K562 (cell line): Measurements from ENCODE around the gene VGF. TPM values are rescaled to one million over a fixed set of nuclear protein-coding genes. Genes with fewer than 3 reads are reported as not detected.

ENCODE experiments used
- DIDO1 ChIP-seq: fragments of 450-650 bp; IDR thresholded peaks from 2 replicates; pipeline ENCODE4 v1.6.1; 2016; ENCODE audit warnings: low read depth, missing biosample characterization, missing genetic modification characterization
- DPF2 ChIP-seq: fragments of 450-650 bp; IDR thresholded peaks from 2 replicates; pipeline ENCODE4 v1.6.1; 2016
- ERF ChIP-seq: fragments of 450-650 bp; formaldehyde crosslinking; IDR thresholded peaks from 2 replicates; pipeline ENCODE4 v1.4.0; 2020; ENCODE audit warnings: mild to moderate bottlenecking, mixed read lengths
- ESRRA ChIP-seq: fragments of 450-650 bp; IDR thresholded peaks from 2 replicates; pipeline ENCODE4 v1.6.1; 2014; ENCODE audit warnings: low read depth, mild to moderate bottlenecking, moderate library complexity, borderline replicate concordance
- ESRRB ChIP-seq: fragments of 250-450 bp; sonication (Bioruptor Pico); IDR thresholded peaks from 2 replicates; pipeline ENCODE4 v1.5.0; 2020; ENCODE audit warnings: mild to moderate bottlenecking, moderate library complexity, borderline replicate concordance
- GTF2E2 ChIP-seq: fragments of 200-800 bp; sonication (Bioruptor generic); IDR thresholded peaks from 2 replicates; pipeline ENCODE4 v1.6.1; 2016; ENCODE audit warnings: missing genetic modification characterization, missing compliant biosample characterization
- HMG20A ChIP-seq: fragments of 450-650 bp; formaldehyde crosslinking; conservative IDR thresholded peaks from 2 replicates; pipeline ENCODE4 v1.4.0; 2020; ENCODE audit warnings: mild to moderate bottlenecking, mixed read lengths
- HOXB6 ChIP-seq: fragments of 250-450 bp; sonication (Bioruptor Pico); IDR thresholded peaks from 2 replicates; pipeline ENCODE4 v1.5.1; 2022; ENCODE audit warnings: mild to moderate bottlenecking, borderline replicate concordance
- ILK ChIP-seq: fragments of 450-650 bp; IDR thresholded peaks from 2 replicates; pipeline ENCODE4 v1.6.1; 2016; ENCODE audit warnings: missing genetic modification characterization, low read depth, mild to moderate bottlenecking, missing compliant biosample characterization, moderate library complexity, borderline replicate concordance
- MBD1 ChIP-seq: fragments of 250-450 bp; sonication (Bioruptor Pico); IDR thresholded peaks from 2 replicates; pipeline ENCODE4 v1.8.0; 2022; ENCODE audit warnings: inconsistent platforms
- NCOR1 ChIP-seq: fragments of 450-650 bp; IDR thresholded peaks from 2 replicates; pipeline ENCODE4 v1.6.1; 2016; ENCODE audit warnings: mild to moderate bottlenecking, moderate library complexity
- NONO ChIP-seq, 2 experiments: fragments of 200-400 bp in 1 of 2; fragments of 450-650 bp in 1 of 2; formaldehyde crosslinking in 1 of 2; IDR thresholded peaks; 2 replicates each; pipeline ENCODE4 v1.6.1; 2017; ENCODE audit warnings: low read depth in 2 of 2, mild to moderate bottlenecking in 2 of 2, moderate library complexity in 2 of 2, low read length in 1 of 2
- NR2F6 ChIP-seq: fragments of 450-650 bp; formaldehyde crosslinking; IDR thresholded peaks from 2 replicates; pipeline ENCODE4 v1.4.0; 2020; ENCODE audit warnings: mild to moderate bottlenecking
- ZFPM2 ChIP-seq: fragments of 250-450 bp; sonication (Bioruptor Pico); IDR thresholded peaks from 2 replicates; pipeline ENCODE4 v1.5.1; 2022; ENCODE audit warnings: mild to moderate bottlenecking
- ZNF124 ChIP-seq: sonication (generic); formaldehyde crosslinking; IDR thresholded peaks from 2 replicates; pipeline ENCODE4 v1.8.1; 2022; ENCODE audit warnings: missing genetic modification reagents
- ZNF354B ChIP-seq: fragments of 250-450 bp; sonication (Bioruptor Pico); IDR thresholded peaks from 2 replicates; pipeline ENCODE4 v1.4.0; 2020
- ZNF584 ChIP-seq: fragments of 200-800 bp; sonication (Bioruptor generic); IDR thresholded peaks from 2 replicates; pipeline ENCODE4 v1.6.1; 2016; ENCODE audit warnings: low read depth, mild to moderate bottlenecking, missing genetic modification characterization, missing compliant biosample characterization
- ZNF717 ChIP-seq: fragments of 250-450 bp; sonication (Bioruptor Pico); IDR thresholded peaks from 2 replicates; pipeline ENCODE4 v1.5.0; 2021
- polyA plus RNA-seq, 8 experiments: library from polyadenylated mRNA; depleted of rRNA in 4 of 8; stranded (reverse) in 5 of 8; unstranded in 3 of 8; fragments of >200 nt; fragmentation: Nextera tagmentation in 2 of 8; fragmentation: Illumina TruSeq in 1 of 8; extraction: Ambion mirVana in 2 of 8; extraction: Trizol in 1 of 8; gene quantifications; 2 replicates each; pipeline versions ENCODE4 v1.2.1 to v1.2.3, GENCODE V29; 2011 to 2014; ENCODE audit warnings: inconsistent platforms in 1 of 8, missing spikeins in 1 of 8
- total RNA-seq, 7 experiments: library from RNA; depleted of rRNA in 6 of 7; stranded (reverse); fragments of >200 nt in 6 of 7; fragmentation: Illumina TruSeq in 2 of 7; extraction: Trizol in 2 of 7; gene quantifications; 2 replicates each; pipeline versions ENCODE4 v1.2.1 to v1.2.3, GENCODE V29; 2011 to 2021; ENCODE audit warnings: low replicate concordance in 1 of 7
- TF ChIP-seq, protein P1 (sequence below): fragments of 450-650 bp; formaldehyde crosslinking; IDR thresholded peaks from 2 replicates; pipeline ENCODE4 v1.4.0; 2020; ENCODE audit warnings: mild to moderate bottlenecking
- TF ChIP-seq, protein P2 (sequence below): fragments of 250-450 bp; sonication (Bioruptor Pico); IDR thresholded peaks from 2 replicates; pipeline ENCODE4 v1.4.0; 2020; ENCODE audit warnings: mild to moderate bottlenecking, moderate library complexity

Gene VGF
- total and polyA plus RNA-seq, 9 of the 15 experiments (the other 6 are each of a cell fraction or from before 2014, with no cell fraction given), result 0.03 to 5.7 (median 0.34) TPM

DNA sequence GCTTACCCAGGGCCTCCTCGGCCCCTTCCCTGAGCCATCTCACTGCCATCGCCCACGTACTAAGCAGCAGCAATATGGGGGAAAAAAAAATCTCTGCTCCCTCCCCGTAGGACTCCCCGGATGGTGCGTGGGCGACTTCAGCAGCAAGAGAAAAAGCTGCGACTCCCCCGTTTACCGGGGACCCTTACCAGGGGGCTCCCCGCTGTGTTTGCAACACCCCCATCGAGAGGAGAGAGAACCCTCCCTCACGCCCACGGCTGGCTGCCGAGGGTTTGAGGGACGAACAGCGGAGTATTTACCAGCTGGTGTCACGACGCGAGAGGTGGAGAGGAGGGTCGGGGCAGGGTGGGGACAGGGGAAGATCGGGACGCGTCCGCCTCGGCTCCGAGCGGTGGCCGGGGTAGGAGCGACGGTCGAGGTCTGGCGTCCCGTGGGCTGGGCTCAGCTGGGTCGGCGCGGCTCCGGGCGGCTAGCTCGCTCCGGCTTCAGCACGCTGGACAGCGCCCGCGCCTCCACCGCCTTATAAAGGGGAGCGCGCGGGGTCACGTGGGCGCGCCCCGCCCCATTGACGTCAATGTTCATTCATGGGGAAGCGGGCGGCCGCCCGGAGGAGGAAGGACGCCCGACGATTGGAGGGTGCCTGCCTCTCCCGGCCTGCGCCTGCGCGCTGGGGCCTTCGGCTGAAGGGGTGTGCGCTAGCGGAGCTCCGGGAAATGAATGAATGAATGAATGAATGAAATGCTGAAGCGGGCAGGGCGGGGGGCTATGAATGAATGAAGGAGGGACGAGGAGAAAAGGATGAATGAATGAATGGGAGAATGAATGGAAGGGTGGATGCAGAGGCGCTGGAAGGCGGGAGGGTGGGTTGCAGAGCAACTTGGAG is at the start of gene VGF (continued):
- no peak for TF ChIP-seq HMG20A (CRISPR knock-in tag)
- TF ChIP-seq NCOR1, result no peak
- TF ChIP-seq DIDO1, result no peak
- TF ChIP-seq ZNF584 (CRISPR knock-in tag), result peak; percentile 83; the same call in 1 of the 2 replicates
- TF ChIP-seq ESRRA, result peak; percentile 19; the same call in 1 of the 2 replicates
- TF ChIP-seq MBD1, result no peak
- TF ChIP-seq NR2F6 (CRISPR knock-in tag), result no peak
- TF ChIP-seq, protein P1, sequence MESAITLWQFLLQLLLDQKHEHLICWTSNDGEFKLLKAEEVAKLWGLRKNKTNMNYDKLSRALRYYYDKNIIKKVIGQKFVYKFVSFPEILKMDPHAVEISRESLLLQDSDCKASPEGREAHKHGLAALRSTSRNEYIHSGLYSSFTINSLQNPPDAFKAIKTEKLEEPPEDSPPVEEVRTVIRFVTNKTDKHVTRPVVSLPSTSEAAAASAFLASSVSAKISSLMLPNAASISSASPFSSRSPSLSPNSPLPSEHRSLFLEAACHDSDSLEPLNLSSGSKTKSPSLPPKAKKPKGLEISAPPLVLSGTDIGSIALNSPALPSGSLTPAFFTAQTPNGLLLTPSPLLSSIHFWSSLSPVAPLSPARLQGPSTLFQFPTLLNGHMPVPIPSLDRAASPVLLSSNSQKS (CRISPR knock-in tag), result no peak
- TF ChIP-seq, protein P2, sequence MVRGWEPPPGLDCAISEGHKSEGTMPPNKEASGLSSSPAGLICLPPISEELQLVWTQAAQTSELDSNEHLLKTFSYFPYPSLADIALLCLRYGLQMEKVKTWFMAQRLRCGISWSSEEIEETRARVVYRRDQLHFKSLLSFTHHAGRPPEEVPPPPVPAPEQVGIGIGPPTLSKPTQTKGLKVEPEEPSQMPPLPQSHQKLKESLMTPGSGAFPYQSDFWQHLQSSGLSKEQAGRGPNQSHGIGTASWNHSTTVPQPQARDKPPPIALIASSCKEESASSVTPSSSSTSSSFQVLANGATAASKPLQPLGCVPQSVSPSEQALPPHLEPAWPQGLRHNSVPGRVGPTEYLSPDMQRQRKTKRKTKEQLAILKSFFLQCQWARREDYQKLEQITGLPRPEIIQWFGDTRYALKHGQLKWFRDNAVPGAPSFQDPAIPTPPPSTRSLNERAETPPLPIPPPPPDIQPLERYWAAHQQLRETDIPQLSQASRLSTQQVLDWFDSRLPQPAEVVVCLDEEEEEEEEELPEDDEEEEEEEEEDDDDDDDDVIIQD (CRISPR knock-in tag), result no peak
- no peak for TF ChIP-seq ZNF717 (CRISPR knock-in tag)
- no peak for TF ChIP-seq HOXB6
- no peak for TF ChIP-seq ESRRB
- 0 out of 2 replicates have a peak, but pooled peaks have one; percentile 63 for TF ChIP-seq ZNF124 (CRISPR knock-in tag)
- TF ChIP-seq ERF (CRISPR knock-in tag), result no peak
- peak in 1 of 2 experiments; percentile 85; a peak in 1 of 4 replicates for TF ChIP-seq NONO (IDR thresholded peaks at IDR 0.05; ENCODE audit: low read depth in 2 of 2, low read length in 1 of 2)
- no peak for TF ChIP-seq ILK (tag)
- no peak for TF ChIP-seq GTF2E2 (tag)
- TF ChIP-seq ZNF354B (CRISPR knock-in tag), result no peak
- TF ChIP-seq ZFPM2 (CRISPR knock-in tag), result no peak
- TF ChIP-seq DPF2, result no peak
